PC-9 (cell line): ENCODE results near the gene COX10. TPM values are rescaled to one million over a fixed set of nuclear protein-coding genes. Genes with fewer than 3 reads are reported as not detected.

ENCODE experiments used
- BruUV-seq: library from RNA; stranded (reverse); fragments of 400-500 nt; replicated peaks from 2 replicates; lab custom pipeline; 2021; lab: Mats Ljungman, UMichigan
- CTCF ChIA-PET: fragments of 300-600 bp; sonication (Branson Sonifier 250); formaldehyde crosslinking; loops from one replicate; lab custom pipeline; 2022; ENCODE audit warnings: antibody characterized with exemption; lab: Charles Lee
- POLR2A ChIA-PET: fragments of 300-600 bp; sonication (Branson Sonifier 250); formaldehyde crosslinking; loops from one replicate; lab custom pipeline; 2022; ENCODE audit warnings: antibody characterized with exemption; ENCODE audit not compliant: unreplicated experiment; lab: Charles Lee
- DNase-seq, 2 experiments: peaks; one replicate each; pipeline versions ENCODE4 v3.0.0 to v3.0.0-alpha.2; 2015 to 2022; ENCODE audit warnings: mixed read lengths in 1 of 2
- H2AFZ ChIP-seq: fragments of 200-600 bp; sonication (generic); 2 replicates; pipeline ENCODE4 v1.8.1; 2017; ENCODE audit warnings: antibody characterized with exemption
- H3F3A ChIP-seq: fragments of 200-600 bp; sonication (generic); 2 replicates; pipeline ENCODE4 v1.8.1; 2017; ENCODE audit warnings: antibody characterized with exemption, mild to moderate bottlenecking, low read depth; ENCODE audit not compliant: insufficient read depth
- H3K27ac ChIP-seq: fragments of 200-600 bp; sonication (generic); 2 replicates; pipeline ENCODE4 v1.6.1; 2016; ENCODE audit warnings: mixed run types
- H3K27me3 ChIP-seq: fragments of 200-600 bp; sonication (generic); 2 replicates; pipeline ENCODE4 v1.6.1; 2016; ENCODE audit warnings: low read depth, mixed run types; ENCODE audit not compliant: insufficient read depth
- H3K36me3 ChIP-seq: fragments of 200-600 bp; sonication (generic); 2 replicates; pipeline ENCODE4 v1.6.1; 2016; ENCODE audit warnings: low read depth, mixed run types
- H3K4me1 ChIP-seq: fragments of 200-600 bp; sonication (generic); replicated peaks from 2 replicates; pipeline ENCODE4 v1.6.1; 2016; ENCODE audit warnings: mixed run types; ENCODE audit not compliant: insufficient read depth
- H3K4me2 ChIP-seq: fragments of 200-600 bp; sonication (generic); 2 replicates; pipeline ENCODE4 v1.6.1; 2017; ENCODE audit warnings: mixed run types
- H3K4me3 ChIP-seq: fragments of 200-600 bp; sonication (generic); 2 replicates; pipeline ENCODE4 v1.6.1; 2016; ENCODE audit warnings: mixed run types
- H3K79me2 ChIP-seq: fragments of 200-600 bp; sonication (generic); 2 replicates; pipeline ENCODE4 v1.6.1; 2017; ENCODE audit warnings: low read depth, mixed run types
- H3K9me2 ChIP-seq: fragments of 200-600 bp; sonication (generic); 2 replicates; pipeline ENCODE4 v1.8.1; 2017; ENCODE audit warnings: mild to moderate bottlenecking; ENCODE audit not compliant: insufficient read depth
- H3K9me3 ChIP-seq: fragments of 200-600 bp; sonication (generic); 2 replicates; pipeline ENCODE4 v1.8.1; 2016; ENCODE audit warnings: low read depth; ENCODE audit not compliant: insufficient read depth
- H4K20me1 ChIP-seq: fragments of 200-600 bp; sonication (generic); 2 replicates; pipeline ENCODE4 v1.8.1; 2017; ENCODE audit not compliant: insufficient read depth
- CTCF ChIP-seq: fragments of 200-600 bp; sonication (generic); conservative IDR thresholded peaks from 2 replicates; pipeline ENCODE4 v1.6.1; 2017; ENCODE audit warnings: mixed run types, antibody characterized with exemption, mild to moderate bottlenecking, moderate library complexity
- EZH2 ChIP-seq: fragments of 200-600 bp; sonication (generic); IDR thresholded peaks from 2 replicates; pipeline ENCODE4 v1.8.0; 2017; ENCODE audit warnings: antibody characterized with exemption, low read depth
- intact Hi-C: fragments of 100-400 bp; cut with micrococcal nuclease; formaldehyde crosslinking; loops from one replicate; pipeline ENCODE4 v1.10.0; 2022; ENCODE audit not compliant: unreplicated experiment
- total RNA-seq: library from RNA; stranded (reverse); gene quantifications from 2 replicates; pipeline ENCODE4 v1.2.3, GENCODE V29; 2021

The COX10 gene
- total RNA-seq, 1 experiment from 2014 or later, result 22.6 TPM

- no TSS peak for BruUV-seq
- TF ChIP-seq CTCF, result no peak
- TF ChIP-seq EZH2, result no peak
- intact Hi-C loops, result no loop called here
- no peaks in the 10 kb centered on the region for H3K9me3 ChIP-seq
- no peaks in the 10 kb centered on the region for H3K9me2 ChIP-seq
- no peak overlapping the region for H3K4me3 ChIP-seq
- H3K4me2 ChIP-seq, result no peak overlapping the region
- H3K36me3 ChIP-seq, result no peaks in the 10 kb centered on the region
- 0 out of 2 replicates have a peak, but pooled peaks cover 9% of the 10 kb centered on the region for H3K79me2 ChIP-seq
- H4K20me1 ChIP-seq, result no peaks in the 10 kb centered on the region
- no peak overlapping the region for H3K27ac ChIP-seq
- H3K27me3 ChIP-seq, result no peaks in the 10 kb centered on the region
- ChIA-PET CTCF (no interaction called here), POLR2A (no interaction called here)
- no peaks in the 10 kb centered on the region for H3F3A ChIP-seq
- peaks cover 2% of the 10 kb centered on the region for H3K4me1 ChIP-seq
- no peak for DNase-seq
- no peak overlapping the region for H2AFZ ChIP-seq
Observed at GRCh38 chr17:14103836-14104235, 34.5 kb downstream of the COX10 start.

- intact Hi-C loops, result no loop called here
- BruUV-seq, result no TSS peak
- H3K4me3 ChIP-seq, result no peak overlapping the region
- no peak overlapping the region for H3K27ac ChIP-seq
- H3K36me3 ChIP-seq, result no peaks in the 10 kb centered on the region
- H3K9me2 ChIP-seq, result no peaks in the 10 kb centered on the region
- H3K9me3 ChIP-seq, result no peaks in the 10 kb centered on the region
- H3K4me1 ChIP-seq, result no peaks in the 10 kb centered on the region
- no peak overlapping the region for H3K4me2 ChIP-seq
- TF ChIP-seq CTCF (no peak), EZH2 (no peak)
- 0 out of 2 replicates have a peak, but pooled peaks cover 5% of the 10 kb centered on the region for H3K79me2 ChIP-seq
- H3F3A ChIP-seq, result no peaks in the 10 kb centered on the region
- ChIA-PET POLR2A (no interaction called here), CTCF (no interaction called here)
- H3K27me3 ChIP-seq, result no peaks in the 10 kb centered on the region
- no peak for DNase-seq
- no peaks in the 10 kb centered on the region for H4K20me1 ChIP-seq
- H2AFZ ChIP-seq, result no peak overlapping the region
Observed at GRCh38 chr17:14104734-14105133, 35.4 kb downstream of the COX10 start.

GRCh38 chr17:14107889-14108288 lies 38.6 kb downstream of the COX10 start:
- POLR2A ChIA-PET, result no interaction called here
- Histone ChIP-seq H3K9me2 (no peaks in the 10 kb centered on the region), H3K79me2 (no peaks in the 10 kb centered on the region), H3K4me2 (no peak overlapping the region), H3K4me1 (no peaks in the 10 kb centered on the region), H3K27me3 (no peaks in the 10 kb centered on the region), H3K36me3 (no peaks in the 10 kb centered on the region), H3F3A (no peaks in the 10 kb centered on the region), H3K9me3 (no peaks in the 10 kb centered on the region), H2AFZ (no peak overlapping the region), H4K20me1 (no peaks in the 10 kb centered on the region), H3K27ac (no peak overlapping the region), H3K4me3 (no peak overlapping the region)
- no peak for DNase-seq
- no TSS peak for BruUV-seq
- no peak for TF ChIP-seq CTCF
- TF ChIP-seq EZH2, result no peak
- intact Hi-C loops, result no loop called here
- CTCF ChIA-PET, result no interaction called here
